ENCODE measurements around the gene SASH1.

DNA sequence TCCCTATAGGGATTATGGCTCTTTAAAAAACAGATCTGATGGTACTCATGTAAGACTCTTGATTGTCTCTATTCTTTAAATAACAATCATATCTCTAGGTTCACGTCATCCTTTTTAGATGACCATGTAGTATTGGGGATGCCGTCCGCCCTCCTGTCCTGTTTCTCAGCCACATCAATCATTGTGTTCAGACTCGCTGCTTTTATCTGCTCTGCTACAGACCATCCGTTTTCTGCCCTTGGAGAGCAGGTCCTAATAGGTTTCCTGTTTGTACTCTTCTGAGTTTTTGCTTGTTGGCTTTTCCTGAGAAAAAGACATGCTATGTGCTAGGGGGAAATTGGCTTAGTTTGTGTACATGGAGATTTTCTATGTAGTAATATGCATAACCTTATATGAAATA, 76.8 kb downstream of the SASH1 start:
- TF ChIP-seq, protein P1, sequence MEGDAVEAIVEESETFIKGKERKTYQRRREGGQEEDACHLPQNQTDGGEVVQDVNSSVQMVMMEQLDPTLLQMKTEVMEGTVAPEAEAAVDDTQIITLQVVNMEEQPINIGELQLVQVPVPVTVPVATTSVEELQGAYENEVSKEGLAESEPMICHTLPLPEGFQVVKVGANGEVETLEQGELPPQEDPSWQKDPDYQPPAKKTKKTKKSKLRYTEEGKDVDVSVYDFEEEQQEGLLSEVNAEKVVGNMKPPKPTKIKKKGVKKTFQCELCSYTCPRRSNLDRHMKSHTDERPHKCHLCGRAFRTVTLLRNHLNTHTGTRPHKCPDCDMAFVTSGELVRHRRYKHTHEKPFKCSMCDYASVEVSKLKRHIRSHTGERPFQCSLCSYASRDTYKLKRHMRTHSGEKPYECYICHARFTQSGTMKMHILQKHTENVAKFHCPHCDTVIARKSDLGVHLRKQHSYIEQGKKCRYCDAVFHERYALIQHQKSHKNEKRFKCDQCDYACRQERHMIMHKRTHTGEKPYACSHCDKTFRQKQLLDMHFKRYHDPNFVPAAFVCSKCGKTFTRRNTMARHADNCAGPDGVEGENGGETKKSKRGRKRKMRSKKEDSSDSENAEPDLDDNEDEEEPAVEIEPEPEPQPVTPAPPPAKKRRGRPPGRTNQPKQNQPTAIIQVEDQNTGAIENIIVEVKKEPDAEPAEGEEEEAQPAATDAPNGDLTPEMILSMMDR (IDR thresholded peaks at IDR 0.05) = no peak
- TF ChIP-seq EP300 (IDR thresholded peaks at IDR 0.05) = no peak
